ENCODE results near the gene PACSIN3. TPM values are rescaled to one million over a fixed set of nuclear protein-coding genes. Genes with fewer than 3 reads are reported as not detected.

Gene PACSIN3
- polyA plus RNA-seq, 2 of the 4 experiments (the other 2 are of a cell fraction) = 16.5 to 35.3 TPM

- Histone ChIP-seq H3K9me3 (no peaks in the 10 kb centered on the region), H3K4me3 (no peak overlapping the region), H3K4me2 (no peak overlapping the region), H3K27ac (no peak overlapping the region), H3K4me1 (peaks cover 27% of the 10 kb centered on the region)
- 94% methylated on average over 14 of the region's 25 CpGs for WGBS (ENCODE audit: missing lambda C conversion rate)
- TF ChIP-seq BCL3 (IDR thresholded peaks at IDR 0.05) (no peak), PHF8 (IDR thresholded peaks at IDR 0.05; ENCODE audit: borderline replicate concordance, low read depth) (no peak), TFCP2L1 (CRISPR knock-in tag; IDR thresholded peaks at IDR 0.05) (no peak), HOXB5 (CRISPR knock-in tag; IDR thresholded peaks at IDR 0.05) (no peak), HOXA7 (CRISPR knock-in tag; IDR thresholded peaks at IDR 0.05) (no peak), GATA3 (IDR thresholded peaks at IDR 0.05; ENCODE audit: borderline replicate concordance) (no peak), HOXB13 (CRISPR knock-in tag; IDR thresholded peaks at IDR 0.05; ENCODE audit: low read depth) (no peak), HMGXB4 (CRISPR knock-in tag; IDR thresholded peaks at IDR 0.05; ENCODE audit: borderline replicate concordance) (no peak), BHLHE40 (IDR thresholded peaks at IDR 0.05; ENCODE audit: low read depth, low read length) (no peak), CHD2 (IDR thresholded peaks at IDR 0.05; ENCODE audit: low read length, partially characterized antibody) (no peak), NR3C1 (IDR thresholded peaks at IDR 0.05) (no peak), ESRRA (IDR thresholded peaks at IDR 0.05; ENCODE audit: borderline replicate concordance, low read length) (no peak), RNF2 (IDR thresholded peaks at IDR 0.05; ENCODE audit: borderline replicate concordance, low read depth) (no peak), NFE2L2 (conservative IDR thresholded peaks at IDR 0.05; ENCODE audit: low read length) (no peak), ZC3H11A (IDR thresholded peaks at IDR 0.05) (no peak), CBX2 (IDR thresholded peaks at IDR 0.05; ENCODE audit: borderline replicate concordance, low read depth) (no peak), SMC3 (IDR thresholded peaks at IDR 0.05) (no peak), MAFK (IDR thresholded peaks at IDR 0.05; ENCODE audit: partially characterized antibody) (no peak), KDM1A (IDR thresholded peaks at IDR 0.05; ENCODE audit: low read depth) (no peak), EHF (CRISPR knock-in tag; IDR thresholded peaks at IDR 0.05) (no peak)
- POLR2A ChIA-PET = interaction anchor here (0.6 to 2.1 kb wide), 2 partner anchors 31 to 172 kb away, joined by 3 to 7 read pairs; partner anchors contain the start of gene DDB2
- CTCF ChIA-PET = interaction anchor here (0.7 to 10.8 kb wide), 6 partner anchors 21 to 224 kb away, joined by 3 to 173 read pairs (median 4); partner anchors contain the start of genes DDB2 and NR1H3
- ATAC-seq (no peak), FAIRE-seq (no peak), DNase-seq (ENCODE audit: low read depth in 1 of 2, low spot score in 1 of 2) (no peak)
Observed at GRCh38 chr11:47183031-47183856, 3.0 kb downstream of the PACSIN3 start.

- Histone ChIP-seq H3K4me2 (no peak overlapping the region), H3K27ac (no peak overlapping the region), H3K4me3 (no peak overlapping the region), H3K4me1 (peaks cover 26% of the 10 kb centered on the region), H3K9me3 (no peaks in the 10 kb centered on the region)
- ChIA-PET POLR2A (interaction anchor here (2.1 kb wide), 1 partner anchor 32 kb away, joined by 7 read pairs; the partner anchor contains the start of gene DDB2), CTCF (interaction anchor here (0.6 to 10.8 kb wide), 8 partner anchors 20 to 225 kb away, joined by 3 to 173 read pairs (median 4); partner anchors contain the start of gene NR1H3)
- TF ChIP-seq HEYL (CRISPR knock-in tag; IDR thresholded peaks at IDR 0.05) (no peak), ZSCAN20 (CRISPR knock-in tag; IDR thresholded peaks at IDR 0.05) (no peak), HOXB13 (CRISPR knock-in tag; IDR thresholded peaks at IDR 0.05; ENCODE audit: low read depth) (no peak), HMGXB4 (CRISPR knock-in tag; IDR thresholded peaks at IDR 0.05; ENCODE audit: borderline replicate concordance) (no peak), EP300 (IDR thresholded peaks at IDR 0.05) (no peak), EHMT2 (IDR thresholded peaks at IDR 0.05; ENCODE audit: low read depth) (no peak)
- no peak for FAIRE-seq
- DNase-seq (ENCODE audit: low read depth in 1 of 2, low spot score in 1 of 2) = no peak
- WGBS (ENCODE audit: missing lambda C conversion rate) = 92% methylated on average over 17 of the region's 17 CpGs
- no peak for ATAC-seq
Observed at GRCh38 chr11:47182380-47182779, 3.9 kb downstream of the PACSIN3 start.

All from A549 (cell line).